HEK293 (cell line): ENCODE measurements around the gene BTBD16.

ENCODE experiments used
- CTCF ChIA-PET: fragments of 350-600 bp; formaldehyde crosslinking; extraction: SDS; loops from one replicate; lab custom pipeline; 2021; ENCODE audit warnings: antibody characterized with exemption; lab: Yijun Ruan, JAX
- POLR2A ChIA-PET: fragments of 300-600 bp; formaldehyde crosslinking; extraction: SDS; loops from one replicate; lab custom pipeline; 2020; ENCODE audit warnings: antibody characterized with exemption, inconsistent platforms; lab: Yijun Ruan, JAX
- H3K27ac ChIP-seq: fragments of 200-500 bp; sonication (Bioruptor generic); 2 replicates; pipeline ENCODE4 v1.5.1; 2014; ENCODE audit warnings: low read depth, low read length, control low read depth, inconsistent platforms; ENCODE audit errors: extremely low read depth
- H3K36me3 ChIP-seq, 2 experiments: fragments of 200-500 bp in 1 of 2; sonication (Bioruptor generic) in 1 of 2; 1 replicate in 1 of 2; 2 replicates in 1 of 2; pipeline ENCODE4 v1.5.1; 2014 to 2017; ENCODE audit warnings: inconsistent platforms in 2 of 2, low read length in 2 of 2; ENCODE audit not compliant: control insufficient read depth in 2 of 2, insufficient read depth in 1 of 2
- H3K4me1 ChIP-seq: fragments of 200-500 bp; sonication (Bioruptor generic); 2 replicates; pipeline ENCODE4 v1.5.1; 2014; ENCODE audit warnings: mild to moderate bottlenecking, low read length, inconsistent platforms; ENCODE audit not compliant: control insufficient read depth, insufficient read depth
- H3K4me3 ChIP-seq: 2 replicates; pipeline ENCODE4 v1.5.1; 2011; ENCODE audit warnings: low read depth, mild to moderate bottlenecking, control low read depth, low read length, moderate library complexity
- H3K9me3 ChIP-seq: fragments of 200-500 bp; sonication (Bioruptor generic); 2 replicates; pipeline ENCODE4 v1.5.1; 2014; ENCODE audit warnings: low read depth, low read length, inconsistent platforms; ENCODE audit not compliant: control insufficient read depth, insufficient read depth
- FEZF1 ChIP-seq: fragments of 450-650 bp; formaldehyde crosslinking; IDR thresholded peaks from 2 replicates; pipeline ENCODE4 v1.5.1; 2016; ENCODE audit warnings: missing biosample characterization, missing genetic modification characterization
- MEIS1 ChIP-seq: sonication (generic); formaldehyde crosslinking; IDR thresholded peaks from 2 replicates; pipeline ENCODE4 v1.8.1; 2022; ENCODE audit warnings: missing genetic modification reagents, mild to moderate bottlenecking, borderline replicate concordance
- SCRT1 ChIP-seq: fragments of 450-650 bp; formaldehyde crosslinking; IDR thresholded peaks from 2 replicates; pipeline ENCODE4 v1.5.1; 2016; ENCODE audit warnings: missing biosample characterization, missing genetic modification characterization, borderline replicate concordance
- SP2 ChIP-seq: fragments of 450-650 bp; formaldehyde crosslinking; IDR thresholded peaks from 2 replicates; pipeline ENCODE4 v1.5.1; 2016; ENCODE audit warnings: missing biosample characterization, missing genetic modification characterization
- YY1 ChIP-seq: fragments of 450-650 bp; formaldehyde crosslinking; IDR thresholded peaks from 2 replicates; pipeline ENCODE4 v1.5.1; 2018; ENCODE audit warnings: missing biosample characterization, missing genetic modification characterization
- ZBTB7A ChIP-seq: fragments of 450-650 bp; formaldehyde crosslinking; IDR thresholded peaks from 2 replicates; pipeline ENCODE4 v1.5.1; 2016; ENCODE audit warnings: low read depth, missing biosample characterization, missing genetic modification characterization
- ZNF138 ChIP-seq: fragments of 450-650 bp; formaldehyde crosslinking; IDR thresholded peaks from 2 replicates; pipeline ENCODE4 v1.5.1; 2016; ENCODE audit warnings: missing biosample characterization, missing genetic modification characterization, borderline replicate concordance
- ZNF221 ChIP-seq: fragments of 450-650 bp; formaldehyde crosslinking; IDR thresholded peaks from 2 replicates; pipeline ENCODE4 v1.5.1; 2017; ENCODE audit warnings: missing biosample characterization, missing genetic modification characterization, borderline replicate concordance
- ZNF239 ChIP-seq: fragments of 450-650 bp; formaldehyde crosslinking; IDR thresholded peaks from 2 replicates; pipeline ENCODE4 v1.5.1; 2016; ENCODE audit warnings: missing biosample characterization, missing genetic modification characterization
- ZNF302 ChIP-seq: fragments of 450-650 bp; formaldehyde crosslinking; IDR thresholded peaks from 2 replicates; pipeline ENCODE4 v1.5.1; 2016; ENCODE audit warnings: missing biosample characterization, missing genetic modification characterization, low read depth
- ZNF354C ChIP-seq: fragments of 450-650 bp; formaldehyde crosslinking; IDR thresholded peaks from 2 replicates; pipeline ENCODE4 v1.5.1; 2016; ENCODE audit warnings: missing biosample characterization, missing genetic modification characterization, low read depth, borderline replicate concordance
- ZNF423 ChIP-seq: fragments of 450-650 bp; formaldehyde crosslinking; IDR thresholded peaks from 2 replicates; pipeline ENCODE4 v1.5.1; 2016; ENCODE audit warnings: missing biosample characterization, missing genetic modification characterization
- ZNF426 ChIP-seq: fragments of 450-650 bp; formaldehyde crosslinking; IDR thresholded peaks from 2 replicates; pipeline ENCODE4 v1.5.1; 2017; ENCODE audit warnings: missing biosample characterization, missing genetic modification characterization, mild to moderate bottlenecking, inconsistent platforms, moderate library complexity
- ZNF600 ChIP-seq: fragments of 450-650 bp; formaldehyde crosslinking; IDR thresholded peaks from 2 replicates; pipeline ENCODE4 v1.5.1; 2016; ENCODE audit warnings: missing biosample characterization, missing genetic modification characterization
- ZNF654 ChIP-seq: fragments of 450-650 bp; formaldehyde crosslinking; IDR thresholded peaks from 2 replicates; pipeline ENCODE4 v1.5.1; 2016; ENCODE audit warnings: low read depth, missing biosample characterization, missing genetic modification characterization
- ZNF664 ChIP-seq: fragments of 450-650 bp; formaldehyde crosslinking; IDR thresholded peaks from 2 replicates; pipeline ENCODE4 v1.5.1; 2016; ENCODE audit warnings: missing biosample characterization, missing genetic modification characterization
- ZNF707 ChIP-seq: fragments of 450-650 bp; formaldehyde crosslinking; IDR thresholded peaks from 2 replicates; pipeline ENCODE4 v1.5.1; 2016; ENCODE audit warnings: missing biosample characterization, missing genetic modification characterization
- ZNF776 ChIP-seq: fragments of 450-650 bp; formaldehyde crosslinking; IDR thresholded peaks from 2 replicates; pipeline ENCODE4 v1.5.0; 2017; ENCODE audit warnings: missing biosample characterization, missing genetic modification characterization, borderline replicate concordance
- TF ChIP-seq, protein P1 (sequence below): fragments of 450-650 bp; formaldehyde crosslinking; IDR thresholded peaks from 2 replicates; pipeline ENCODE4 v1.5.1; 2016; ENCODE audit warnings: missing biosample characterization, missing genetic modification characterization
- TF ChIP-seq, protein P2 (sequence below): fragments of 450-650 bp; formaldehyde crosslinking; IDR thresholded peaks from 2 replicates; pipeline ENCODE4 v1.5.0; 2017; ENCODE audit warnings: missing biosample characterization, missing genetic modification characterization, borderline replicate concordance
- TF ChIP-seq, protein P3 (sequence below): fragments of 450-650 bp; formaldehyde crosslinking; IDR thresholded peaks from 2 replicates; pipeline ENCODE4 v1.5.1; 2016; ENCODE audit warnings: missing biosample characterization, missing genetic modification characterization
- TF ChIP-seq, protein P4 (sequence below): fragments of 450-650 bp; formaldehyde crosslinking; IDR thresholded peaks from 2 replicates; pipeline ENCODE4 v1.5.1; 2016; ENCODE audit warnings: missing biosample characterization, missing genetic modification characterization

Gene BTBD16

DNA sequence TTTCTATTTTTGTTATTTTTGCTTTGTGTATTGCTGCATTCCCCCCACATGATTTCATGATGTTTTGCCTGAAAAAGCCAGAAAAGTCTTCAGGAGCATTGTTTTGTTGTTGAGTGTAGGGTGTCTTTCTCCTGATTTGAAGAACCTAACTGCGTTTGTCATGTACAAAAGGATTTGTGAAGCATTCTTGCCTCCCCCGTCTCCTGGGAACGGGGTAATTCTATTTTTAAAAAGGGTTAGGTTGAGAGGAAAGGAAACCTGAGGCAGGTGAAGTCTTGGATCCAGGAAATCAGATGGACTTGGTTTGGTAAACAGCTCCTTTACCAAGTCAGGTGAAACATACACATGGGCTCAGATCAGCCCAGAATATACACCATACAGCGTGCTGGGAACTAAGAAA lies 26.0 kb upstream of the BTBD16 start:
- POLR2A ChIA-PET: no interaction called here
- TF ChIP-seq, protein P1, sequence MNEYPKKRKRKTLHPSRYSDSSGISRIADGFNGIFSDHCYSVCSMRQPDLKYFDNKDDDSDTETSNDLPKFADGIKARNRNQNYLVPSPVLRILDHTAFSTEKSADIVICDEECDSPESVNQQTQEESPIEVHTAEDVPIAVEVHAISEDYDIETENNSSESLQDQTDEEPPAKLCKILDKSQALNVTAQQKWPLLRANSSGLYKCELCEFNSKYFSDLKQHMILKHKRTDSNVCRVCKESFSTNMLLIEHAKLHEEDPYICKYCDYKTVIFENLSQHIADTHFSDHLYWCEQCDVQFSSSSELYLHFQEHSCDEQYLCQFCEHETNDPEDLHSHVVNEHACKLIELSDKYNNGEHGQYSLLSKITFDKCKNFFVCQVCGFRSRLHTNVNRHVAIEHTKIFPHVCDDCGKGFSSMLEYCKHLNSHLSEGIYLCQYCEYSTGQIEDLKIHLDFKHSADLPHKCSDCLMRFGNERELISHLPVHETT: no peak
- TF ChIP-seq SCRT1: no peak
- no peak for TF ChIP-seq ZNF221 (tag by site-specific recombination)
- no peak for TF ChIP-seq ZNF138 (tag by site-specific recombination)
- TF ChIP-seq ZNF600 (tag by site-specific recombination): no peak
- no peak for TF ChIP-seq MEIS1 (CRISPR knock-in tag)
- no peak for TF ChIP-seq YY1 (tag by site-specific recombination)
- no peak for TF ChIP-seq ZNF776 (tag by site-specific recombination)
- no peak for TF ChIP-seq ZNF423
- no peak for TF ChIP-seq ZNF707 (tag by site-specific recombination)
- TF ChIP-seq FEZF1 (tag by site-specific recombination): no peak
- TF ChIP-seq ZNF354C (tag by site-specific recombination): no peak
- TF ChIP-seq, protein P2, sequence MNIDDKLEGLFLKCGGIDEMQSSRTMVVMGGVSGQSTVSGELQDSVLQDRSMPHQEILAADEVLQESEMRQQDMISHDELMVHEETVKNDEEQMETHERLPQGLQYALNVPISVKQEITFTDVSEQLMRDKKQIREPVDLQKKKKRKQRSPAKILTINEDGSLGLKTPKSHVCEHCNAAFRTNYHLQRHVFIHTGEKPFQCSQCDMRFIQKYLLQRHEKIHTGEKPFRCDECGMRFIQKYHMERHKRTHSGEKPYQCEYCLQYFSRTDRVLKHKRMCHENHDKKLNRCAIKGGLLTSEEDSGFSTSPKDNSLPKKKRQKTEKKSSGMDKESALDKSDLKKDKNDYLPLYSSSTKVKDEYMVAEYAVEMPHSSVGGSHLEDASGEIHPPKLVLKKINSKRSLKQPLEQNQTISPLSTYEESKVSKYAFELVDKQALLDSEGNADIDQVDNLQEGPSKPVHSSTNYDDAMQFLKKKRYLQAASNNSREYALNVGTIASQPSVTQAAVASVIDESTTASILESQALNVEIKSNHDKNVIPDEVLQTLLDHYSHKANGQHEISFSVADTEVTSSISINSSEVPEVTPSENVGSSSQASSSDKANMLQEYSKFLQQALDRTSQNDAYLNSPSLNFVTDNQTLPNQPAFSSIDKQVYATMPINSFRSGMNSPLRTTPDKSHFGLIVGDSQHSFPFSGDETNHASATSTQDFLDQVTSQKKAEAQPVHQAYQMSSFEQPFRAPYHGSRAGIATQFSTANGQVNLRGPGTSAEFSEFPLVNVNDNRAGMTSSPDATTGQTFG (tag by site-specific recombination): no peak
- TF ChIP-seq, protein P3, sequence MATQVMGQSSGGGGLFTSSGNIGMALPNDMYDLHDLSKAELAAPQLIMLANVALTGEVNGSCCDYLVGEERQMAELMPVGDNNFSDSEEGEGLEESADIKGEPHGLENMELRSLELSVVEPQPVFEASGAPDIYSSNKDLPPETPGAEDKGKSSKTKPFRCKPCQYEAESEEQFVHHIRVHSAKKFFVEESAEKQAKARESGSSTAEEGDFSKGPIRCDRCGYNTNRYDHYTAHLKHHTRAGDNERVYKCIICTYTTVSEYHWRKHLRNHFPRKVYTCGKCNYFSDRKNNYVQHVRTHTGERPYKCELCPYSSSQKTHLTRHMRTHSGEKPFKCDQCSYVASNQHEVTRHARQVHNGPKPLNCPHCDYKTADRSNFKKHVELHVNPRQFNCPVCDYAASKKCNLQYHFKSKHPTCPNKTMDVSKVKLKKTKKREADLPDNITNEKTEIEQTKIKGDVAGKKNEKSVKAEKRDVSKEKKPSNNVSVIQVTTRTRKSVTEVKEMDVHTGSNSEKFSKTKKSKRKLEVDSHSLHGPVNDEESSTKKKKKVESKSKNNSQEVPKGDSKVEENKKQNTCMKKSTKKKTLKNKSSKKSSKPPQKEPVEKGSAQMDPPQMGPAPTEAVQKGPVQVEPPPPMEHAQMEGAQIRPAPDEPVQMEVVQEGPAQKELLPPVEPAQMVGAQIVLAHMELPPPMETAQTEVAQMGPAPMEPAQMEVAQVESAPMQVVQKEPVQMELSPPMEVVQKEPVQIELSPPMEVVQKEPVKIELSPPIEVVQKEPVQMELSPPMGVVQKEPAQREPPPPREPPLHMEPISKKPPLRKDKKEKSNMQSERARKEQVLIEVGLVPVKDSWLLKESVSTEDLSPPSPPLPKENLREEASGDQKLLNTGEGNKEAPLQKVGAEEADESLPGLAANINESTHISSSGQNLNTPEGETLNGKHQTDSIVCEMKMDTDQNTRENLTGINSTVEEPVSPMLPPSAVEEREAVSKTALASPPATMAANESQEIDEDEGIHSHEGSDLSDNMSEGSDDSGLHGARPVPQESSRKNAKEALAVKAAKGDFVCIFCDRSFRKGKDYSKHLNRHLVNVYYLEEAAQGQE (tag by site-specific recombination): no peak
- Histone ChIP-seq H3K4me3 (no peak overlapping the region), H3K9me3 (no peaks in the 10 kb centered on the region), H3K4me1 (no peaks in the 10 kb centered on the region), H3K36me3 (peaks cover 0 to 13% of the 10 kb centered on the region in 2 experiments; a peak in 2 of 3 replicates), H3K27ac (no peak overlapping the region)
- CTCF ChIA-PET: interaction anchor here (4.2 kb wide), 1 partner anchor 23 kb away, joined by 16 read pairs; no protein-coding TSS in a partner anchor

DNA sequence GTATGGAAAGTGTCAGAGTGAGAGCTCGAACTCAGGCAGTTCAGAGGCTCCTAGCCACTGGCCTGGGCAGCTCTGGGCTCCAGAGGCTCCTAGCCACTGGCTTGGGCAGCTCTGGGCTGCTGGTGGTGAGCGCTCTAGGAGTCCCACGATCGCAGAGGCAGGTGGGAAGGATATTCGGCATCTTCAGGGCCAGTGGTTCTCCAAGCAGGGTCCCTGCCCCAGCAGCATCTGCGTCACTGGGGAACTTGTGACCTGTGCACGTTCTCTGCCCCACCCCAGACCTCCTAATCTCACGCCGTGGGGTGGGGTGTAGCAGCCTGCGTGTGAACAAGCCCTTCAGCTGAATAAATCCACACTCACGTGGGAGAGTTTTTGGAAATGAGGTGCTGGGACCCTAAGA lies 25.2 kb upstream of the BTBD16 start:
- TF ChIP-seq ZNF302 (tag by site-specific recombination) (no peak), ZNF426 (no peak), ZNF664 (tag by site-specific recombination) (no peak), SP2 (no peak), ZNF654 (tag by site-specific recombination) (no peak), ZBTB7A (tag by site-specific recombination) (no peak), ZNF239 (tag by site-specific recombination) (no peak)
- TF ChIP-seq, protein P4, sequence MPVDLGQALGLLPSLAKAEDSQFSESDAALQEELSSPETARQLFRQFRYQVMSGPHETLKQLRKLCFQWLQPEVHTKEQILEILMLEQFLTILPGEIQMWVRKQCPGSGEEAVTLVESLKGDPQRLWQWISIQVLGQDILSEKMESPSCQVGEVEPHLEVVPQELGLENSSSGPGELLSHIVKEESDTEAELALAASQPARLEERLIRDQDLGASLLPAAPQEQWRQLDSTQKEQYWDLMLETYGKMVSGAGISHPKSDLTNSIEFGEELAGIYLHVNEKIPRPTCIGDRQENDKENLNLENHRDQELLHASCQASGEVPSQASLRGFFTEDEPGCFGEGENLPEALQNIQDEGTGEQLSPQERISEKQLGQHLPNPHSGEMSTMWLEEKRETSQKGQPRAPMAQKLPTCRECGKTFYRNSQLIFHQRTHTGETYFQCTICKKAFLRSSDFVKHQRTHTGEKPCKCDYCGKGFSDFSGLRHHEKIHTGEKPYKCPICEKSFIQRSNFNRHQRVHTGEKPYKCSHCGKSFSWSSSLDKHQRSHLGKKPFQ: no peak
- H3K27ac ChIP-seq: no peak overlapping the region
- H3K4me3 ChIP-seq: no peak overlapping the region
- ChIA-PET POLR2A (no interaction called here), CTCF (interaction anchor here (4.2 kb wide), 1 partner anchor 22 kb away, joined by 16 read pairs; no protein-coding TSS in a partner anchor)
- H3K9me3 ChIP-seq: no peaks in the 10 kb centered on the region
- peaks cover 0 to 10% of the 10 kb centered on the region in 2 experiments; a peak in 2 of 3 replicates for H3K36me3 ChIP-seq
- no peaks in the 10 kb centered on the region for H3K4me1 ChIP-seq
